DND-41 (cell line): ENCODE results near the gene CCNC.

Source experiments
- ATAC-seq: fragments of 200-7000 bp; cut with Tn5 transposase; 3 replicates; pipeline ENCODE4 v1.9.1; 2021; ENCODE audit warnings: low read depth; ENCODE audit not compliant: insufficient read depth
- DNase-seq: peaks from one replicate; pipeline ENCODE4 v3.0.0-alpha.2; 2020
- H2AFZ ChIP-seq: 2 replicates; pipeline ENCODE4 v1.6.0; 2012; ENCODE audit warnings: low read depth, low read length
- H3K27ac ChIP-seq: 2 replicates; pipeline ENCODE4 v1.5.1; 2012; ENCODE audit warnings: low read length, inconsistent platforms
- H3K27me3 ChIP-seq: fragments of 200-600 bp; sonication (generic); 2 replicates; pipeline ENCODE4 v1.6.0; 2012; ENCODE audit warnings: low read length, mild to moderate bottlenecking, inconsistent platforms; ENCODE audit not compliant: insufficient read depth, poor library complexity
- H3K36me3 ChIP-seq: 2 replicates; pipeline ENCODE4 v1.5.1; 2012; ENCODE audit warnings: low read length, inconsistent platforms; ENCODE audit not compliant: insufficient read depth
- H3K4me1 ChIP-seq: 2 replicates; pipeline ENCODE4 v1.5.1; 2012; ENCODE audit warnings: mild to moderate bottlenecking, low read length; ENCODE audit not compliant: insufficient read depth
- H3K4me2 ChIP-seq: 2 replicates; pipeline ENCODE4 v1.6.0; 2012; ENCODE audit warnings: mild to moderate bottlenecking, moderate library complexity, low read length, inconsistent platforms; ENCODE audit not compliant: insufficient read depth
- H3K4me3 ChIP-seq, 2 experiments: fragments of 200-600 bp in 1 of 2; shearing (Covaris generic) in 1 of 2; 2 replicates each; pipeline ENCODE4 v1.5.1; 2012 to 2016; ENCODE audit warnings: inconsistent platforms in 2 of 2, low read length in 2 of 2, mild to moderate bottlenecking in 2 of 2, low read depth in 1 of 2, moderate library complexity in 1 of 2
- H3K79me2 ChIP-seq: 2 replicates; pipeline ENCODE4 v1.6.0; 2012; ENCODE audit warnings: low read length, inconsistent platforms; ENCODE audit not compliant: insufficient read depth
- H3K9ac ChIP-seq: 2 replicates; pipeline ENCODE4 v1.6.0; 2012; ENCODE audit warnings: low read depth, mild to moderate bottlenecking, inconsistent platforms, low read length, moderate library complexity
- H3K9me3 ChIP-seq: 2 replicates; pipeline ENCODE4 v1.5.1; 2012; ENCODE audit warnings: low read length, moderate library complexity, mild to moderate bottlenecking, inconsistent platforms; ENCODE audit not compliant: insufficient read depth, severe bottlenecking
- H4K20me1 ChIP-seq: 2 replicates; pipeline ENCODE4 v1.6.0; 2012; ENCODE audit warnings: low read length; ENCODE audit not compliant: insufficient read depth
- CTCF ChIP-seq: IDR thresholded peaks from 2 replicates; pipeline ENCODE4 v1.5.1; 2012; ENCODE audit warnings: borderline replicate concordance, low read length, moderate library complexity, mild to moderate bottlenecking; ENCODE audit not compliant: poor library complexity, severe bottlenecking; ENCODE audit errors: extremely low read depth
- EZH2 ChIP-seq: IDR thresholded peaks from 3 replicates; pipeline ENCODE4 v1.6.1; 2012; ENCODE audit warnings: borderline replicate concordance, low read depth, mild to moderate bottlenecking, moderate library complexity, low read length, inconsistent platforms; ENCODE audit not compliant: severe bottlenecking

Gene CCNC

DNA sequence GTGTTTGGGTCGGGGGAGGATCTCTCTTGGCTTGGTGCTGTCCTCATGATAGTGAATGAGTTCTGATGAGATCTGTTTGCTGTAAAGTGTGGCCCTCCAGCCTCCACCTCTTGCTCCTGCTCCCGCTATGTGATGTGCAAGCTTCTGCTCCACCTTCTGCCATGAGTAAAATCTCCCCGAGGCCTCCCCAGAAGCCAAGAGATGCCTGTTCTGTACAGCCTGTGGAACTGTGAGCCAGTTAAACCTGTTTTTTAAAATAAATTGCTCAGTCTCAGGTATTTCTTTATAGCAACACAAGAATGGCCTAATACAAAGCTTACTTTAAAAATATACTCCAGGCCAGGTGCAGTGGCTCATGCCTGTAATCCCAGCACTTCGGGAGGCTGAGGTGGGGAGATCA lies 11.3 kb upstream of the CCNC start:
- Histone ChIP-seq H2AFZ (no peak overlapping the region), H3K4me3 (no peak overlapping the region), H3K4me1 (peaks cover 3% of the 10 kb centered on the region), H3K27ac (no peak overlapping the region), H3K27me3 (no peaks in the 10 kb centered on the region), H3K4me2 (no peak overlapping the region), H3K9me3 (no peaks in the 10 kb centered on the region), H3K36me3 (no peaks in the 10 kb centered on the region), H3K9ac (no peak overlapping the region), H3K79me2 (no peaks in the 10 kb centered on the region), H4K20me1 (no peaks in the 10 kb centered on the region)
- ATAC-seq (no peak), DNase-seq (no peak)
- TF ChIP-seq CTCF, result no peak
- no peak for TF ChIP-seq EZH2

DNA sequence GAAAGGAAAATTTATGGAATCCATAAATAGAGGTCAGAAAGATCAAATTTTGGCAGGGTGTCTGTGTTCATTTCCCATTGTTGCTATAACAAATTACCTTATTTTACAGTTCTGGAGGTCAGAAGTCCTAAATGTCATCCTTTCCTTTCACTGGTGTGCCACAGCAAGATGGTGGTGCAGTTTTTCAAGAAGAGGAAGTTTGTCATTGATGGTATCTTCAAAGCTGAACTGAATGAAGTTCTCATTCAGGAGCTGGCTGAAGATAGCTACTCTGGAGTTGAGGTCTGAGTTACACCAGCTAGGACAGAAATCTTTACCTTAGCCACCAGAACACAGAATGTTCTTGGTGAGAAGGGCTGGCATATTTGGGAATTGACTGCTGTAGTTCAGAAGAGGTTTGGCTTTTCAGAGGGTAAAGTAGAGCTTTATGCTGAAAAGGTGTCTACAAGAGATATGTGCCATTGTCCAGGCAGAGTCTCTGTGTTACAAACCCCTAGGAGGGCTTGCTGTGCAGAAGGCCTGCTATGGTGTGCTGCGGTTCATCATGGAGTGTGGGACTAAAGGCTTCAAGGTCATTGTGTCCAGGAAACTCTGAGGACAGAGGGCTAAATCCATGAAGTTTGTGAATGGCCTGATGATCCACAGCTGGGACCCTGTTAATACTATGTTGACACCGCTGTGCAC lies 7.2 kb upstream of the CCNC start:
- H3K9ac ChIP-seq, result no peak overlapping the region
- H3K4me3 ChIP-seq, result no peak overlapping the region
- H3K9me3 ChIP-seq, result no peaks in the 10 kb centered on the region
- TF ChIP-seq CTCF, result no peak
- TF ChIP-seq EZH2, result no peak
- no peak overlapping the region for H3K4me2 ChIP-seq
- H3K36me3 ChIP-seq, result no peaks in the 10 kb centered on the region
- H2AFZ ChIP-seq, result no peak overlapping the region
- no peaks in the 10 kb centered on the region for H3K27me3 ChIP-seq
- H3K4me1 ChIP-seq, result peaks cover 11% of the 10 kb centered on the region
- DNase-seq (no peak), ATAC-seq (no peak)
- no peaks in the 10 kb centered on the region for H4K20me1 ChIP-seq
- no peak overlapping the region for H3K27ac ChIP-seq
- no peaks in the 10 kb centered on the region for H3K79me2 ChIP-seq

DNA sequence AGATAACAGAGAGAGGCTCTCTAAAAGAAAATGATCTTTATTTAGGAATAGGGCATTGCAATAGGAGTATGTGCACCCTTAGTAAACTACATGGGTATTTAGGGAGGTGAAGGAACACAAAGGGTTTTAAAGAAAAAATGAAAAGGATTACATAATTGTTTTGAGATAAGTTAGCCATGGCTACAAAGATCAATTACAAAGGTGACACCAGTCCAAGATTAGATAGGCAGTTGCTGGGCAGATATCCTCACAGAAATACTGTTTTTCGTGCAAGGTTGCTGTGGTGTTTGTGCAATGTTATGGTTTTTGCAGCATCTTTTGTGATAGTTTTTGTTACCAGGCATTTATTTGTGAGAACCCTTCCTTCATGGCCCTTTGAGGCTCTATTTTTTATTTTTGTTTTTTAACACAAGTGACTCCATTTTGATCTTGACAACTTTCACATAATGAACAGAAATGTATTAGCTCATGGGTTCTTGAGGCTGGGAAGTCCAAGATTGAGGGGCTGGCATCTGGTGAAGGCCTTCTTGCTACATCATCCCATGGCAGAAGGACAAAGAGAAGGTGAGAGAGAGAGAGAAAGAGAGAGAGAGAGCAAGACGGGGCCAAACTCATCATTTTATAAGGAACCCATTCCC lies 5.6 kb upstream of the CCNC start:
- H3K9me3 ChIP-seq, result no peaks in the 10 kb centered on the region
- H2AFZ ChIP-seq, result no peak overlapping the region
- no peak for ATAC-seq
- peaks cover 14% of the 10 kb centered on the region for H3K4me1 ChIP-seq
- H3K79me2 ChIP-seq, result no peaks in the 10 kb centered on the region
- no peaks in the 10 kb centered on the region for H3K36me3 ChIP-seq
- H4K20me1 ChIP-seq, result no peaks in the 10 kb centered on the region
- no peak for DNase-seq
- no peak for TF ChIP-seq CTCF
- no peak for TF ChIP-seq EZH2
- no peaks in the 10 kb centered on the region for H3K27me3 ChIP-seq
- H3K4me2 ChIP-seq, result no peak overlapping the region
- H3K27ac ChIP-seq, result no peak overlapping the region
- no peak overlapping the region for H3K4me3 ChIP-seq
- H3K9ac ChIP-seq, result no peak overlapping the region
